HEK293 (cell line): ENCODE measurements around the gene STRBP.
A peak's percentile ranks its signal among the peaks of the same experiment; 100 is the strongest.

Source experiments
- GFI1B ChIP-seq: fragments of 450-650 bp; formaldehyde crosslinking; IDR thresholded peaks from 2 replicates; pipeline ENCODE4 v1.5.1; 2016; ENCODE audit warnings: missing biosample characterization, missing genetic modification characterization
- GLI4 ChIP-seq: fragments of 450-650 bp; formaldehyde crosslinking; IDR thresholded peaks from 2 replicates; pipeline ENCODE4 v1.5.1; 2016; ENCODE audit warnings: missing biosample characterization, missing genetic modification characterization
- HOXC10 ChIP-seq: sonication (generic); formaldehyde crosslinking; IDR thresholded peaks from 2 replicates; pipeline ENCODE4 v1.8.1; 2023; ENCODE audit warnings: mild to moderate bottlenecking, missing genetic modification reagents
- KLF1 ChIP-seq: fragments of 450-650 bp; formaldehyde crosslinking; IDR thresholded peaks from 2 replicates; pipeline ENCODE4 v1.5.1; 2016; ENCODE audit warnings: missing biosample characterization, missing genetic modification characterization
- KLF10 ChIP-seq: fragments of 450-650 bp; IDR thresholded peaks from 2 replicates; pipeline ENCODE4 v1.5.1; 2018; ENCODE audit warnings: missing biosample characterization, mild to moderate bottlenecking, missing genetic modification characterization
- KLF9 ChIP-seq: fragments of 450-650 bp; formaldehyde crosslinking; IDR thresholded peaks from 2 replicates; pipeline ENCODE4 v1.5.1; 2016; ENCODE audit warnings: missing biosample characterization, missing genetic modification characterization, low read depth
- PRDM6 ChIP-seq: fragments of 450-650 bp; formaldehyde crosslinking; IDR thresholded peaks from 2 replicates; pipeline ENCODE4 v1.5.1; 2017; ENCODE audit warnings: missing biosample characterization, missing genetic modification characterization
- SCRT1 ChIP-seq: fragments of 450-650 bp; formaldehyde crosslinking; IDR thresholded peaks from 2 replicates; pipeline ENCODE4 v1.5.1; 2016; ENCODE audit warnings: missing biosample characterization, missing genetic modification characterization, borderline replicate concordance
- ZBTB48 ChIP-seq: fragments of 450-650 bp; formaldehyde crosslinking; IDR thresholded peaks from 2 replicates; pipeline ENCODE4 v1.5.1; 2016; ENCODE audit warnings: missing biosample characterization, missing genetic modification characterization
- ZEB2 ChIP-seq: fragments of 450-650 bp; formaldehyde crosslinking; IDR thresholded peaks from 2 replicates; pipeline ENCODE4 v1.5.1; 2016; ENCODE audit warnings: missing biosample characterization, missing genetic modification characterization
- ZNF202 ChIP-seq: fragments of 450-650 bp; formaldehyde crosslinking; IDR thresholded peaks from 2 replicates; pipeline ENCODE4 v1.5.1; 2016; ENCODE audit warnings: missing biosample characterization, missing genetic modification characterization, borderline replicate concordance
- ZNF211 ChIP-seq: fragments of 450-650 bp; formaldehyde crosslinking; IDR thresholded peaks from 2 replicates; pipeline ENCODE4 v1.5.1; 2016; ENCODE audit warnings: low read depth, missing biosample characterization, missing genetic modification characterization
- ZNF23 ChIP-seq: fragments of 450-650 bp; formaldehyde crosslinking; IDR thresholded peaks from 2 replicates; pipeline ENCODE4 v1.5.1; 2016; ENCODE audit warnings: missing biosample characterization, missing genetic modification characterization, borderline replicate concordance
- ZNF239 ChIP-seq: fragments of 450-650 bp; formaldehyde crosslinking; IDR thresholded peaks from 2 replicates; pipeline ENCODE4 v1.5.1; 2016; ENCODE audit warnings: missing biosample characterization, missing genetic modification characterization
- ZNF26 ChIP-seq: fragments of 450-650 bp; formaldehyde crosslinking; IDR thresholded peaks from 2 replicates; pipeline ENCODE4 v1.5.1; 2016; ENCODE audit warnings: missing biosample characterization, missing genetic modification characterization
- ZNF404 ChIP-seq: fragments of 450-650 bp; formaldehyde crosslinking; IDR thresholded peaks from 2 replicates; pipeline ENCODE4 v1.5.1; 2017; ENCODE audit warnings: missing biosample characterization, missing genetic modification characterization
- ZNF426 ChIP-seq: fragments of 450-650 bp; formaldehyde crosslinking; IDR thresholded peaks from 2 replicates; pipeline ENCODE4 v1.5.1; 2017; ENCODE audit warnings: missing biosample characterization, missing genetic modification characterization, mild to moderate bottlenecking, inconsistent platforms, moderate library complexity
- ZNF488 ChIP-seq: fragments of 450-650 bp; formaldehyde crosslinking; IDR thresholded peaks from 2 replicates; pipeline ENCODE4 v1.5.1; 2016; ENCODE audit warnings: missing biosample characterization, missing genetic modification characterization
- ZNF513 ChIP-seq: fragments of 450-650 bp; IDR thresholded peaks from 2 replicates; pipeline ENCODE4 v1.5.1; 2018; ENCODE audit warnings: missing biosample characterization, missing genetic modification characterization
- ZNF544 ChIP-seq: fragments of 450-650 bp; formaldehyde crosslinking; IDR thresholded peaks from 2 replicates; pipeline ENCODE4 v1.5.0; 2017; ENCODE audit warnings: missing biosample characterization, missing genetic modification characterization
- ZNF791 ChIP-seq: fragments of 450-650 bp; formaldehyde crosslinking; IDR thresholded peaks from 2 replicates; pipeline ENCODE4 v1.5.1; 2016; ENCODE audit warnings: missing biosample characterization, missing genetic modification characterization
- ZSCAN4 ChIP-seq: fragments of 450-650 bp; formaldehyde crosslinking; IDR thresholded peaks from 2 replicates; pipeline ENCODE4 v1.5.1; 2017; ENCODE audit warnings: missing biosample characterization, missing genetic modification characterization
- TF ChIP-seq, protein P1 (sequence below): fragments of 450-650 bp; formaldehyde crosslinking; IDR thresholded peaks from 2 replicates; pipeline ENCODE4 v1.5.1; 2017; ENCODE audit warnings: missing biosample characterization, missing genetic modification characterization
- TF ChIP-seq, protein P2 (sequence below): fragments of 450-650 bp; formaldehyde crosslinking; IDR thresholded peaks from 2 replicates; pipeline ENCODE4 v1.5.1; 2016; ENCODE audit warnings: missing biosample characterization, missing genetic modification characterization, borderline replicate concordance
- TF ChIP-seq, protein P3 (sequence below): fragments of 450-650 bp; formaldehyde crosslinking; IDR thresholded peaks from 2 replicates; pipeline ENCODE4 v1.5.1; 2017; ENCODE audit warnings: missing biosample characterization, mild to moderate bottlenecking, missing genetic modification characterization, moderate library complexity

STRBP gene

DNA sequence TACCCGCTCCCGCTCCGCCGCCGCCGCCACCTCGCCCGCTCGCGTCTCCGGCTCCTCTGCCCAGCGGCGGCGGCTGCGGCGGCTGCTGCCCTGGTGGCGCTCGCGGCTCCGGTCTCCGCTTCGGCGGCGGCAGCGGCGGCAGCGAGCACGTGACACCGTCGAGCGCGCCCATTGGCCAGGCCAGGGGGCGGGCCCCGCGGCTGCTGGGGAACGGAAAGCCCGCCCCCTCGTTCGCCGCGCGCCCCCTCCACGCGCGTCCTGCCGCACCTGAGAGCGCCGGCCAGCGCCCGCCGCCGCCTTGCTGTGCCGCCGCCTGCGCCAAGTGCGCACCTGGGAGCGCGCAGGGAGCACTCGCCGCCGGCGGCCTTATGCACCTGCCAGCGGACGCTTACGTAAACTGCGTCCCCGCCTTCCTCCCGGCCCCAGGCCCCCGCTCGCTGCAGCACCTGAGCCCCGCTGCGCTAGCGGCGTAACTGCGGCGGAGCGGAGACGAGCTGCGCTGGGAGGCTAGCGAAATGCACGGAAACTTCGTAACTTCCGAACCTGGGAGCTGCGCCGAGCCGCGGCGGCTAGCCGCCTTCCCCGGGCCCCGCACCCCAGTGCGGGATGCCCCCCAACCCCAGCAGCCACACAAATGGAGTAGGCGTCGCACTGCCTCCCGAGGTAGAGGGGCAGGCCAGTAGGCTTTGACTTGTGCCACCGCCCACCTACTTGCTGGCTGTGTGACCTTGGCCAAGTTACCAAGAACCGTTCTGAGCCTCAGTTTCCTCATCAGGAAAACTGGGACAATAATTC is at the start of gene STRBP (continued):
- no peak for TF ChIP-seq ZNF488 (tag by site-specific recombination)
- no peak for TF ChIP-seq ZNF23 (tag by site-specific recombination)
- no peak for TF ChIP-seq SCRT1 (tag by site-specific recombination)
- 0 out of 2 replicates have a peak, but pooled peaks have one; percentile 23 for TF ChIP-seq KLF9 (tag by site-specific recombination)
- peak; percentile 69; the same call in 1 of the 2 replicates for TF ChIP-seq KLF10 (tag by site-specific recombination)
- TF ChIP-seq ZNF26 (tag by site-specific recombination), result no peak
- TF ChIP-seq, protein P1, sequence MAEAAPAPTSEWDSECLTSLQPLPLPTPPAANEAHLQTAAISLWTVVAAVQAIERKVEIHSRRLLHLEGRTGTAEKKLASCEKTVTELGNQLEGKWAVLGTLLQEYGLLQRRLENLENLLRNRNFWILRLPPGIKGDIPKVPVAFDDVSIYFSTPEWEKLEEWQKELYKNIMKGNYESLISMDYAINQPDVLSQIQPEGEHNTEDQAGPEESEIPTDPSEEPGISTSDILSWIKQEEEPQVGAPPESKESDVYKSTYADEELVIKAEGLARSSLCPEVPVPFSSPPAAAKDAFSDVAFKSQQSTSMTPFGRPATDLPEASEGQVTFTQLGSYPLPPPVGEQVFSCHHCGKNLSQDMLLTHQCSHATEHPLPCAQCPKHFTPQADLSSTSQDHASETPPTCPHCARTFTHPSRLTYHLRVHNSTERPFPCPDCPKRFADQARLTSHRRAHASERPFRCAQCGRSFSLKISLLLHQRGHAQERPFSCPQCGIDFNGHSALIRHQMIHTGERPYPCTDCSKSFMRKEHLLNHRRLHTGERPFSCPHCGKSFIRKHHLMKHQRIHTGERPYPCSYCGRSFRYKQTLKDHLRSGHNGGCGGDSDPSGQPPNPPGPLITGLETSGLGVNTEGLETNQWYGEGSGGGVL, result no peak
- TF ChIP-seq, protein P2, sequence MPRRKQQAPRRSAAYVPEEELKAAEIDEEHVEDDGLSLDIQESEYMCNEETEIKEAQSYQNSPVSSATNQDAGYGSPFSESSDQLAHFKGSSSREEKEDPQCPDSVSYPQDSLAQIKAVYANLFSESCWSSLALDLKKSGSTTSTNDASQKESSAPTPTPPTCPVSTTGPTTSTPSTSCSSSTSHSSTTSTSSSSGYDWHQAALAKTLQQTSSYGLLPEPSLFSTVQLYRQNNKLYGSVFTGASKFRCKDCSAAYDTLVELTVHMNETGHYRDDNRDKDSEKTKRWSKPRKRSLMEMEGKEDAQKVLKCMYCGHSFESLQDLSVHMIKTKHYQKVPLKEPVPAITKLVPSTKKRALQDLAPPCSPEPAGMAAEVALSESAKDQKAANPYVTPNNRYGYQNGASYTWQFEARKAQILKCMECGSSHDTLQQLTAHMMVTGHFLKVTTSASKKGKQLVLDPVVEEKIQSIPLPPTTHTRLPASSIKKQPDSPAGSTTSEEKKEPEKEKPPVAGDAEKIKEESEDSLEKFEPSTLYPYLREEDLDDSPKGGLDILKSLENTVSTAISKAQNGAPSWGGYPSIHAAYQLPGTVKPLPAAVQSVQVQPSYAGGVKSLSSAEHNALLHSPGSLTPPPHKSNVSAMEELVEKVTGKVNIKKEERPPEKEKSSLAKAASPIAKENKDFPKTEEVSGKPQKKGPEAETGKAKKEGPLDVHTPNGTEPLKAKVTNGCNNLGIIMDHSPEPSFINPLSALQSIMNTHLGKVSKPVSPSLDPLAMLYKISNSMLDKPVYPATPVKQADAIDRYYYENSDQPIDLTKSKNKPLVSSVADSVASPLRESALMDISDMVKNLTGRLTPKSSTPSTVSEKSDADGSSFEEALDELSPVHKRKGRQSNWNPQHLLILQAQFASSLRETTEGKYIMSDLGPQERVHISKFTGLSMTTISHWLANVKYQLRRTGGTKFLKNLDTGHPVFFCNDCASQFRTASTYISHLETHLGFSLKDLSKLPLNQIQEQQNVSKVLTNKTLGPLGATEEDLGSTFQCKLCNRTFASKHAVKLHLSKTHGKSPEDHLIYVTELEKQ (tag by site-specific recombination), result no peak
- TF ChIP-seq KLF1, result no peak; the same call in 1 of the 2 replicates
- no peak for TF ChIP-seq PRDM6 (tag by site-specific recombination)
- no peak for TF ChIP-seq GFI1B (tag by site-specific recombination)
- TF ChIP-seq ZNF513 (tag by site-specific recombination), result peak; percentile 81
- TF ChIP-seq GLI4, result no peak
- no peak for TF ChIP-seq ZNF544 (tag by site-specific recombination)
- no peak for TF ChIP-seq ZNF404
- no peak for TF ChIP-seq ZNF426 (tag by site-specific recombination)
- TF ChIP-seq ZBTB48 (tag by site-specific recombination), result no peak
- no peak for TF ChIP-seq ZNF239 (tag by site-specific recombination)
- TF ChIP-seq ZEB2 (tag by site-specific recombination), result peak; percentile 87
- TF ChIP-seq HOXC10 (CRISPR knock-in tag), result no peak
- TF ChIP-seq, protein P3, sequence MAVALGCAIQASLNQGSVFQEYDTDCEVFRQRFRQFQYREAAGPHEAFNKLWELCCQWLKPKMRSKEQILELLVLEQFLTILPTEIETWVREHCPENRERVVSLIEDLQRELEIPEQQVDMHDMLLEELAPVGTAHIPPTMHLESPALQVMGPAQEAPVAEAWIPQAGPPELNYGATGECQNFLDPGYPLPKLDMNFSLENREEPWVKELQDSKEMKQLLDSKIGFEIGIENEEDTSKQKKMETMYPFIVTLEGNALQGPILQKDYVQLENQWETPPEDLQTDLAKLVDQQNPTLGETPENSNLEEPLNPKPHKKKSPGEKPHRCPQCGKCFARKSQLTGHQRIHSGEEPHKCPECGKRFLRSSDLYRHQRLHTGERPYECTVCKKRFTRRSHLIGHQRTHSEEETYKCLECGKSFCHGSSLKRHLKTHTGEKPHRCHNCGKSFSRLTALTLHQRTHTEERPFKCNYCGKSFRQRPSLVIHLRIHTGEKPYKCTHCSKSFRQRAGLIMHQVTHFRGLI (tag by site-specific recombination), result no peak
- no peak for TF ChIP-seq ZNF211 (tag by site-specific recombination)
- no peak for TF ChIP-seq ZNF791 (tag by site-specific recombination)
- TF ChIP-seq ZNF202 (tag by site-specific recombination), result no peak
- TF ChIP-seq ZSCAN4 (tag by site-specific recombination), result no peak
